GM19099 (cell line): ENCODE results near the gene PFKP.
A peak's percentile ranks its signal among the peaks of the same experiment; 100 is the strongest.

Source experiments
- POLR2A ChIP-seq: IDR thresholded peaks from 3 replicates; pipeline ENCODE4 v1.6.1; 2011; ENCODE audit warnings: low read depth; ENCODE audit not compliant: insufficient read length; ENCODE audit errors: extremely low read depth

The PFKP gene

GRCh38 chr10:3057946-3058345, 9.4 kb upstream of the PFKP start:
- TF ChIP-seq POLR2A, result no peak

GRCh38 chr10:3059974-3060373, 7.4 kb upstream of the PFKP start:
- no peak for TF ChIP-seq POLR2A

GRCh38 chr10:3060481-3060889, 6.9 kb upstream of the PFKP start:
- no peak for TF ChIP-seq POLR2A

- no peak for TF ChIP-seq POLR2A
Observed at GRCh38 chr10:3062502-3063186, 4.7 kb upstream of the PFKP start.

- no peak for TF ChIP-seq POLR2A
Observed at GRCh38 chr10:3064423-3064822, 2.9 kb upstream of the PFKP start.

GRCh38 chr10:3065622-3066021, 1.7 kb upstream of the PFKP start:
- no peak for TF ChIP-seq POLR2A

- no peak for TF ChIP-seq POLR2A
Observed at GRCh38 chr10:3066317-3067117, 831 bp upstream of the PFKP start.

GRCh38 chr10:3067859-3068179, 471 bp downstream of the PFKP start:
- TF ChIP-seq POLR2A, result no peak

GRCh38 chr10:3068201-3068967, 1.0 kb downstream of the PFKP start:
- peak; percentile 12 for TF ChIP-seq POLR2A

- no peak for TF ChIP-seq POLR2A
Observed at GRCh38 chr10:3068968-3069737, 1.8 kb downstream of the PFKP start.

- TF ChIP-seq POLR2A, result no peak
Observed at GRCh38 chr10:3069876-3070275, 2.5 kb downstream of the PFKP start.

GRCh38 chr10:3071405-3072198, 4.3 kb downstream of the PFKP start:
- TF ChIP-seq POLR2A, result no peak

GRCh38 chr10:3072641-3073360, 5.5 kb downstream of the PFKP start:
- TF ChIP-seq POLR2A, result no peak

- TF ChIP-seq POLR2A, result no peak
Observed at GRCh38 chr10:3074145-3074665, 6.9 kb downstream of the PFKP start.

GRCh38 chr10:3074985-3075600, 7.7 kb downstream of the PFKP start:
- TF ChIP-seq POLR2A, result no peak
